Measurements from ENCODE around the gene RRP7A.
"Not testable (repeated sequence)": the region's sequence is repeated elsewhere in the genome, so short reads cannot be mapped to it uniquely, and the experiment has no call there.

The RRP7A gene

DNA sequence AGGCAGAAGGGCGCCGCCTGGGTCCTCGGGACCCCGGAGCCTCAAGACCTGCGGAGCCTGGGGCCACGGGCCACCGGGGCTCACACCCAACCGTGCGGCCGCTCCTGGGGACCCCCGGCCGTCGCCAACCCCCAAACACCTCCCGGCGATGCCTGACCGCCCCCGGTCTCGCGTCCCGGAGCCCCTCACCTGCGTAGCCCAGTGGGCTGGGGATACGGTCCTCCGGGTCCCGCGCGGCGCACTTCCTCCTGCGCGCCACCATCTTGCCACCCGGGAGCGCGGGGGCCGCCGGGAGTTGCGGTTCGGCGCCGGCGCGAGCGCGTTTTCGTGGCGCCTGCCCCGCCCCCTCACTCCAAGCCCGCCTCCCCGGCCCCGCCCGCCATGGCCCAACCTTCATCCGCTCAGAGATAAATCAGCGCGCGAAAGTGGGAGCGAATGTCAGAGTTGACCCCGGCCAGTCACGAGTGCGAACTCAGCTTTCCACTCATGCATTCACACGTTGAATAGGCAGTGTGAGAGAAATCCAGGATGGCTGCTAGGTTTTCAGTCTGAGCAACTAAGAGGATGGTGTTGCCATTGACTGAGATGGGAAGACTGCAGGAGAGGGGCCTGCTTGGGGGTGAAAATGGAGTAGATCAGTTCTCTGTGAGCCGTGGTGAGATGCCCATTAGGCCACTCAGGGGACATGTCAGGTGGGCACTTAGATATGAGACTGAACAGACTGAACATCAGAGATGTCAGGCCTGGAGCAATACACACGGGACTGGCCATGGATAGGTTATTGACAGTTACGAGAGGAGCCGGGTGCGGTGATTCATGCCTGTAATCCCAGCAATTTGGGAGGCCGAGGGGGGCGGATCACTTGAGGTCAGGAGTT, at the start of gene RRP7A:
TSS of gene RRP7A (minus strand) at position 272 of the 877 bp plus-strand sequence. CDS start at position 262, 10 bp downstream.
- DNase-seq (ENCODE audit: low read depth) = no peak

GRCh38 chr22:42567950-42568349, 48.4 kb upstream of the RRP7A start:
- not testable (repeated sequence) for DNase-seq (ENCODE audit: low read depth)

DNA sequence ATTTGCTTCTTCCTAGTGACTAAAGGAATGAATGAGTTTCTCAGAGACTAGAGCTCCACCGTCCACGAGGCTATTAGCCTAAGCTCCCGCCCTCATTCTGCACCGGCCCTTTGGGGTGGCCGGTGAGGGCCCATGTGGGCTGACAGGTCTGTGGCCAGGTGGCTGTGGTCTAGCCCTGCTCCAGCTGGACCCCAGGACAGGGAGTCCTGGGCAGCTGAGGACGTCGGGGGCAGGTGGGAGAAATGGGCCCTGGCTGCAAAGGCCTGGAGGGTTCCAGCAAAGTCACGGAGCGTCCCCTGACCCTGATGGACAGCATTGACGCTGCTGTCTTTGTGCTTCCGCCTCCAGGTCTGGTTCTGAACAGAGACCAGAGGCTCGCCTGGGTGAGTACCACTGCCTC, 46.4 kb upstream of the RRP7A start:
- DNase-seq (ENCODE audit: low read depth) = no peak

DNA sequence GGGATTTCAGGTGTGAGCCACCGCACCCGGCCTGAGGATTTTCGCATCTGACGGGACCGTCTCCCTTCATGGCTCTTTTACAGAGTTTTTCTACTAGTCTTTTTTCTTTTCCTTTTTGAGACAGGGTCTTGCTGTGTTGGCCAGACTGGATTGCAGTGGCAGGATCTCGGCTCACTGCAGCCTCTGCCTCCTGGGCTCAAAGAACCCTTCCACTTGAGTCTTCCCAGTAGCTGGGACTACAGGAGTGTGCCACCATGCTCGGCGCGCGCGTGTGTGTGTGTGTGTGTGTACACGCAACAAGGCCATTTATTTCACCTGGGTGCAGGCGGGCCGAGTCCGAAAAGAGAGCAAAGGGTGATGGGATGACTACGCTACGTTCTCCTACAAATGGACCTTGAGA, 45.1 kb upstream of the RRP7A start:
- DNase-seq (ENCODE audit: low read depth) = no peak

GRCh38 chr22:42563943-42564342, 44.3 kb upstream of the RRP7A start:
- not testable (repeated sequence) for DNase-seq (ENCODE audit: low read depth)

DNA sequence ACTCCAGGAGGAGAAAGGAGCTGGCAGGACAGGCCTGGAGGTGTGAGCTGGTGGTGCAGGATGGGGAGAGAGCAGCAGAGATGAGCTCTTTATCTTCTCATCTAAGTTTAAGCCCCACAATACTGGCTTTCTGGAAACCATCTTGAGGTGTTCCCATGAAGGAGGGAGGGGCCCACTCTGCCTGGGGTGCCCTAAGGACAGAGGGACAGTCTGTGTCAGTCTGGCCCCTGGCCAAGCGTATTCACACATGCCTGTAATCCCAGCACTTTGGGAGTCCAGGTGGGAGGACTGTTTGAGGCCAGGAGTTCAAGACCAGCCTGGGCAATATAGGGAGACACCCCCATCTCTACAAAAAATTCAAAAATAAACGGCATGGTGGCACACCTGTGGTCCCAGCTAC, 43.1 kb upstream of the RRP7A start:
- DNase-seq (ENCODE audit: low read depth) = no peak

DNA sequence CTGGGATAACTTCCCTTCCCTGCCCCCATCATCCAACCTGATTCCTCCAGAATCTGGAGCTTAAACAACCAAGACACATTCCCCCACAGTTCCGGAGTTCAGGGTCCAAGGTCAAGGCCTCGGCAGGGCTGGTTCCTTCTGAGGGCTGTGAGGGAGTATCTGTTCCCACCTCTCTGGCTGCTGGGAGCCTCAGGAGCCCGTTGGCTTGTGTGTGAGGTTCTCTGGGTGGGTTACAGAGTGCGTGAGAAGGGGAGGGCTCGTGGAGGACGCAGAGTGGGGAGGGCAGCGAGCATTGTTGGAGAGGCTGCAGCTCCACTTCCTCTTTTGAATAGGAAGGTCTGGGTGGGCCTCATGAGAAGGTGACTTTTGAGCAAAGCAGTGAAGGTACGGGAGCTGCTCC, 42.7 kb upstream of the RRP7A start:
- no peak for DNase-seq (ENCODE audit: low read depth)

- DNase-seq (ENCODE audit: low read depth) = no peak
Measured at GRCh38 chr22:42561856-42562255, 42.3 kb upstream of the RRP7A start.

DNA sequence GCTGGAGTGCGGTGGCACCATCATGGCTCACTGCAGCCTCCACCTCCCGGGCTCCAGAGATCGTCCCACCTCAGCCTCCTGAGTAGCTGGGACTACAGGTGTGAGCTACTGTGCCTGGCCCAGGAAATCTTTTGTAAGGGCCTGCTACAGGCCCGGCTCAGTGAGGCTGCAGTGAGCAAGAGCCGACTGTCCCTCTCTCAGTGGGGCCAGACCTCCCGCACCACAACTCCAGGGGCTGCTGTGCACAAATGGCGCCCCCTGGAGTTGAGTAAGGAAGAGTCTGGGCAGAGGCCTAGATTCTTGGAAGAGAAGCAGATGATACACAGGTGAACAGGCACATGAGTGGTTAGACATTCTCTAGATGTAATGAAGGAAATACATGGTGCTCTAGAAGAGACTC, 41.2 kb upstream of the RRP7A start:
- no peak for DNase-seq (ENCODE audit: low read depth)

GRCh38 chr22:42560381-42560780, 40.8 kb upstream of the RRP7A start:
- no peak for DNase-seq (ENCODE audit: low read depth)

DNA sequence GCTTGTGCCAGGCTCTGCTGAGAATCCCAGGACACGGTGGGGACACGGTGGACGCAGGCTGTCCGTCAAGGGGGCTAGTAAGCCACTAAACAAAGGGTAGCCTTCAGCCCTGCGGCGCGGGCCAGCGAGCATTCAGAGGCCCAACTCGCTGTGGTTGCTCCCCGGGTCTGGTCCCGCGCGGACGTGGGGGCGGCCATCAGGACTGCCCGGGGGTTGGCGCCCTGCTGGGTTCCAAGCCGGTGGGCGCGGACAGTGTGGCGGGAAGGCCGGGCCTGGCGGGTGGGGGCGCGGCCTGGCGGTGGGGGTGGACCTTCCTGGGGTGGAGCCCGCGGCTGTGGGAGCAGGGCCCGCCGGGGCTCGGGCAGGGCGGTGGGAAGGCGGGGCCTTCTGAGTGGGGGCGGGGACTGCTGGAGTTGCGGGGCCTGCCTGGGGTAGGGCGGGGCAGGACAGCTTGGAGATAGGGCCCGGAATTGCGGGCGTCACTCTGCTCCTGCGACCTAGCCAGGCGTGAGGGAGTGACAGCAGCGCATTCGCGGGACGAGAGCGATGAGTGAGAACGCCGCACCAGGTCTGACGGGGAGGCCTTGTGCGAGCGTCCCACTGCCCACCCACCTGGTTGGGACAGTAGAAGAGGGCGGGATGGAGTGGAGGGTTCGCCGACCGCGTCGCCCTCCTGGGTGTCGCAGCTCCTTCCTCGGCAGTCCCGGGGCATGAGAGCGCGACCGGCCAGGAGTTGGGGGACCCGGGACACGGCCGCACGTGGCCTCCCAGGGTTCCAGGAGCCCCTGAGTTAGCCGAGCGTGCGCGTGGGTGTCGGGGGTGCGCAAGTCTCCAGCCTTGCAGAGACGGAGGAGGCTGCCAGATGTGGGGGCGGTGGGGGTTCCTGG, 34.1 kb upstream of the RRP7A start, which contains the start of gene SERHL2:
TSS of gene SERHL2 (plus strand) at position 482 of the 887 bp plus-strand sequence. CDS start at position 547, 65 bp downstream.
- DNase-seq (ENCODE audit: low read depth) = peak; percentile 3

DNA sequence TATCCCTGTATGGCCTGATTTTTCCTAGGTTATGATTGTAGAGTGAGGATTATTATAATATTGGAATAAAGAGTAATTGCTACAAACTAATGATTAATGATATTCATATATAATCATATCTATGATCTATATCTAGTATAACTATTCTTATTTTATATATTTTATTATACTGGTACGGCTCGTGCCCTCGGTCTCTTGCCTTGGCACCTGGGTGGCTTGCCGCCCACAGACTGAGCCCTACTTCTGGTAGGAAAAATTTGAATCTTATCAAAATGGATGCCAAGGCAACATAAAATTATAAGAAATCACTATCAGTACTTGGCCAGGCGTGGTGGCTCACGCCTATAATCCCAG, 32.7 kb upstream of the RRP7A start:
- DNase-seq (ENCODE audit: low read depth) = not testable (repeated sequence)

GRCh38 chr22:42549331-42550060, 29.9 kb upstream of the RRP7A start:
- no peak for DNase-seq (ENCODE audit: low read depth)

DNA sequence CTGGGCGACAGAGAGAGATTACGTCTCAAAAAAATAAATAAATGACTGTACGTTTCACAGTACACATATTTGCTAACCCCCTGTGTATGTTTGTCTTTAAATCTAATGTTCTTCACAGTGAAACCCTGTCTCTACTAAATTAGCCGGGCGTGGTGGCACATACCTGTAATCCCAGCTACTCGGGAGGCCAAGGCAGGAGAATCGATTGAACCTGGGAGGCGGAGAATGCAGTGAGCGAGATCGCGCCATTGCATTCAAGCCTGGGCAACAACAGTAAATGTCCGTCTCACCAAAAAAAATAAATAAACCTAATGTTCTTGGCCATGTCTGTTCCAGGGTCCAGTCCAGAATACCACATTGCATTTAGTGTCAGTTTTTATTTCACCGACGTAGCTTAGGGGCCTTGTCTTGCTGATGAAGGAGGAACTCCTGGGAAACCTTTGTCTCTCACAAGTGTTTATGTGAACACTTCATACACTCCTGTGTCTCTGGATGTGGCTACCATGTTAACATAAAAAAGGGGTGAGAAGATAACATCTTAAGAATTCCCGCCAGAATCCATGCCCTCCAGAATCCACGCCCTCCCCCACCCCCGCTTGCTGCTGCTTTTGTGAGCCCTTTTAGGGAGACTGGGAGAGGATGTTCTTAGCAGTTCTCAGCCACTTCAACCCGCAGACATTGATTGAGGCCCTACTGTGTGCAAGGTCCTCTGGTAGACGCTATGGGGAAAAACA, 29.2 kb upstream of the RRP7A start:
- no peak for DNase-seq (ENCODE audit: low read depth)

GRCh38 chr22:42548126-42548525, 28.5 kb upstream of the RRP7A start:
- not testable (repeated sequence) for DNase-seq (ENCODE audit: low read depth)

GRCh38 chr22:42547562-42547961, 28.0 kb upstream of the RRP7A start:
- DNase-seq (ENCODE audit: low read depth) = no peak

GRCh38 chr22:42544686-42545085, 25.1 kb upstream of the RRP7A start:
- no peak for DNase-seq (ENCODE audit: low read depth)

GRCh38 chr22:42539236-42539771, 19.7 kb upstream of the RRP7A start:
- DNase-seq (ENCODE audit: low read depth) = not testable (repeated sequence)

- DNase-seq (ENCODE audit: low read depth) = not testable (repeated sequence)
Measured at GRCh38 chr22:42537199-42537831, 17.7 kb upstream of the RRP7A start.

- not testable (repeated sequence) for DNase-seq (ENCODE audit: low read depth)
Measured at GRCh38 chr22:42536634-42537033, 17.0 kb upstream of the RRP7A start.

DNA sequence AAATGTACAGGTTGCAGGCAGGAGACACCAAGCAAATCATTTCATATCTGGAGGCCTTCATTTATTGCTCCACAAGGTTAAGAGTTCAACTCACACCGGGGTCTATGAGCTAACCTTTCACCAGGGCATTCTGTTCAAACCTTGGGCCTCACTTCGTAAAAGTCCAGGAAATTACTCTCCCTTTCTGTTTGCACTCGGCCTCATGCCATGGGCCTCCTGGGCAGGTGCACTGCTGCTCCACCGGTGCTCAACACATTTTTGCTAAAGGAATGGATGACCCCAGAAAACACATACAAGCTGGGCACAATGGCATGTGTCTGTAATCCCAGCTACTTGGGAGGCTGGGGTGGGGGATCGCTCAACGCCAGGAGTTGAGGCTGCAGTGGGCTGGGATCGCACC, 16.6 kb upstream of the RRP7A start:
- DNase-seq (ENCODE audit: low read depth) = no peak

Data from HS-27A (cell line).